Panc1 (cell line): ENCODE measurements around the gene MEGF6. TPM values are rescaled to one million over a fixed set of nuclear protein-coding genes. Genes with fewer than 3 reads are reported as not detected.

Source experiments
- ATAC-seq: fragments of 200-7000 bp; cut with Tn5 transposase; 2 replicates; pipeline ENCODE4 v1.9.1; 2020; ENCODE audit warnings: mild to moderate bottlenecking, moderate library complexity
- BruUV-seq: library from RNA; stranded (reverse); fragments of 400-500 nt; replicated peaks from 2 replicates; lab custom pipeline; 2021; lab: Mats Ljungman, UMichigan
- CTCF ChIA-PET: fragments of 300-600 bp; sonication (Branson Sonifier 250); formaldehyde crosslinking; loops from one replicate; lab custom pipeline; 2022; ENCODE audit warnings: antibody characterized with exemption; lab: Charles Lee
- POLR2A ChIA-PET: fragments of 300-600 bp; sonication (Branson Sonifier 250); formaldehyde crosslinking; loops from one replicate; lab custom pipeline; 2022; ENCODE audit warnings: antibody characterized with exemption; lab: Charles Lee
- DNase-seq: peaks from one replicate; pipeline ENCODE4 v3.0.0-alpha.2; 2010; ENCODE audit warnings: low read depth, low spot score
- H3K27ac ChIP-seq: 2 replicates; pipeline ENCODE4 v1.5.1; 2011; ENCODE audit warnings: mild to moderate bottlenecking, low read length, inconsistent platforms
- H3K27me3 ChIP-seq: fragments of 200-500 bp; sonication (Bioruptor generic); 2 replicates; pipeline ENCODE4 v1.6.0; 2014; ENCODE audit warnings: low read length, inconsistent platforms; ENCODE audit not compliant: control insufficient read depth, insufficient read depth
- H3K36me3 ChIP-seq: fragments of 200-500 bp; sonication (Bioruptor generic); 2 replicates; pipeline ENCODE4 v1.5.1; 2014; ENCODE audit warnings: inconsistent platforms, mild to moderate bottlenecking, low read length, moderate library complexity; ENCODE audit not compliant: control insufficient read depth, insufficient read depth
- H3K4me1 ChIP-seq: 2 replicates; pipeline ENCODE4 v1.5.1; 2011; ENCODE audit warnings: inconsistent platforms, mild to moderate bottlenecking, low read length, moderate library complexity; ENCODE audit not compliant: control insufficient read depth, insufficient read depth
- H3K4me3 ChIP-seq, 2 experiments: 2 replicates each; pipeline ENCODE4 v1.5.1; 2011 to 2012; ENCODE audit warnings: low read depth in 2 of 2, low read length in 2 of 2, mild to moderate bottlenecking in 2 of 2, inconsistent platforms in 1 of 2, moderate library complexity in 1 of 2
- H3K9me3 ChIP-seq: fragments of 200-500 bp; sonication (Bioruptor generic); 2 replicates; pipeline ENCODE4 v1.5.1; 2014; ENCODE audit warnings: low read depth, mild to moderate bottlenecking, inconsistent platforms, low read length, moderate library complexity; ENCODE audit not compliant: control insufficient read depth, insufficient read depth
- CTCF ChIP-seq: fragments of 450-650 bp; IDR thresholded peaks from 2 replicates; pipeline ENCODE4 v1.5.1; 2017; ENCODE audit warnings: mild to moderate bottlenecking
- POLR2AphosphoS5 ChIP-seq: IDR thresholded peaks from 2 replicates; pipeline ENCODE4 v1.6.1; 2012; ENCODE audit warnings: mild to moderate bottlenecking, low read depth, low read length, moderate library complexity
- SIN3A ChIP-seq: IDR thresholded peaks from 2 replicates; pipeline ENCODE4 v1.6.1; 2012; ENCODE audit warnings: low read depth, mild to moderate bottlenecking, low read length, moderate library complexity, borderline replicate concordance; ENCODE audit not compliant: insufficient read depth
- TCF7L2 ChIP-seq: IDR thresholded peaks from 2 replicates; pipeline ENCODE4 v1.6.1; 2011; ENCODE audit warnings: mild to moderate bottlenecking, low read depth, low read length, inconsistent platforms
- in situ Hi-C: cut with HindIII; loops from 2 replicates; pipeline ENCODE4 v1.10.0; 2016; ENCODE audit warnings: low sequenced_read_pairs, low pct_unique_long_range_greater_than_20kb
- intact Hi-C: fragments of 100-400 bp; cut with micrococcal nuclease; formaldehyde crosslinking; loops from one replicate; pipeline ENCODE4 v1.10.0; 2022; ENCODE audit not compliant: unreplicated experiment
- total RNA-seq: library from RNA; stranded (reverse); gene quantifications from one replicate; pipeline ENCODE4 v1.2.1, GENCODE V29; 2021; ENCODE audit not compliant: unreplicated experiment
- TF ChIP-seq, protein P1 (sequence below), 2 experiments: IDR thresholded peaks; 2 replicates each; pipeline ENCODE4 v1.6.1; 2011 to 2012; ENCODE audit warnings: low read depth in 2 of 2, control low read depth in 1 of 2, low read length in 1 of 2, mild to moderate bottlenecking in 1 of 2, moderate library complexity in 1 of 2; ENCODE audit not compliant: insufficient read depth in 1 of 2

Gene MEGF6
- total RNA-seq, 1 experiment from 2014 or later, result 32.6 TPM

- TF ChIP-seq, protein P1, sequence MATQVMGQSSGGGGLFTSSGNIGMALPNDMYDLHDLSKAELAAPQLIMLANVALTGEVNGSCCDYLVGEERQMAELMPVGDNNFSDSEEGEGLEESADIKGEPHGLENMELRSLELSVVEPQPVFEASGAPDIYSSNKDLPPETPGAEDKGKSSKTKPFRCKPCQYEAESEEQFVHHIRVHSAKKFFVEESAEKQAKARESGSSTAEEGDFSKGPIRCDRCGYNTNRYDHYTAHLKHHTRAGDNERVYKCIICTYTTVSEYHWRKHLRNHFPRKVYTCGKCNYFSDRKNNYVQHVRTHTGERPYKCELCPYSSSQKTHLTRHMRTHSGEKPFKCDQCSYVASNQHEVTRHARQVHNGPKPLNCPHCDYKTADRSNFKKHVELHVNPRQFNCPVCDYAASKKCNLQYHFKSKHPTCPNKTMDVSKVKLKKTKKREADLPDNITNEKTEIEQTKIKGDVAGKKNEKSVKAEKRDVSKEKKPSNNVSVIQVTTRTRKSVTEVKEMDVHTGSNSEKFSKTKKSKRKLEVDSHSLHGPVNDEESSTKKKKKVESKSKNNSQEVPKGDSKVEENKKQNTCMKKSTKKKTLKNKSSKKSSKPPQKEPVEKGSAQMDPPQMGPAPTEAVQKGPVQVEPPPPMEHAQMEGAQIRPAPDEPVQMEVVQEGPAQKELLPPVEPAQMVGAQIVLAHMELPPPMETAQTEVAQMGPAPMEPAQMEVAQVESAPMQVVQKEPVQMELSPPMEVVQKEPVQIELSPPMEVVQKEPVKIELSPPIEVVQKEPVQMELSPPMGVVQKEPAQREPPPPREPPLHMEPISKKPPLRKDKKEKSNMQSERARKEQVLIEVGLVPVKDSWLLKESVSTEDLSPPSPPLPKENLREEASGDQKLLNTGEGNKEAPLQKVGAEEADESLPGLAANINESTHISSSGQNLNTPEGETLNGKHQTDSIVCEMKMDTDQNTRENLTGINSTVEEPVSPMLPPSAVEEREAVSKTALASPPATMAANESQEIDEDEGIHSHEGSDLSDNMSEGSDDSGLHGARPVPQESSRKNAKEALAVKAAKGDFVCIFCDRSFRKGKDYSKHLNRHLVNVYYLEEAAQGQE (IDR thresholded peaks at IDR 0.05; ENCODE audit: insufficient read depth in 1 of 2, low read depth in 2 of 2, low read length in 1 of 2), result no peak
- Histone ChIP-seq H3K4me1 (peaks cover 8% of the 10 kb centered on the region), H3K36me3 (peaks cover 5% of the 10 kb centered on the region), H3K27me3 (no peaks in the 10 kb centered on the region), H3K9me3 (no peaks in the 10 kb centered on the region), H3K27ac (no peak overlapping the region), H3K4me3 (no peak overlapping the region)
- in situ Hi-C loops, result no loop called here
- ATAC-seq (no peak), DNase-seq (no peak)
- intact Hi-C loops, result loop anchor here (10.0 kb wide), 1 partner anchor 96 kb away; no protein-coding TSS in a partner anchor
- BruUV-seq, result no TSS peak
- ChIA-PET CTCF (interaction anchor here (0.8 to 1.4 kb wide), 3 partner anchors 96 to 175 kb away, joined by 3 to 7 read pairs (median 6); no protein-coding TSS in a partner anchor), POLR2A (no interaction called here)
Measured at GRCh38 chr1:3628445-3628844, 17.1 kb upstream of the MEGF6 start.

GRCh38 chr1:3627515-3628253, 16.4 kb upstream of the MEGF6 start:
- intact Hi-C loops (loop anchor here (10.0 kb wide), 1 partner anchor 97 kb away; no protein-coding TSS in a partner anchor), in situ Hi-C loops (no loop called here)
- no peak for DNase-seq
- Histone ChIP-seq H3K27ac (no peak overlapping the region), H3K36me3 (peaks cover 2% of the 10 kb centered on the region; the same call in 1 of the 2 replicates), H3K4me3 (no peak overlapping the region), H3K9me3 (no peaks in the 10 kb centered on the region), H3K4me1 (peaks cover 11% of the 10 kb centered on the region), H3K27me3 (no peaks in the 10 kb centered on the region)
- POLR2A ChIA-PET, result no interaction called here
- no peak for ATAC-seq
- TF ChIP-seq TCF7L2 (no peak), SIN3A (no peak), CTCF (no peak), POLR2AphosphoS5 (no peak)
- TF ChIP-seq, protein P1 (IDR thresholded peaks at IDR 0.05; ENCODE audit: insufficient read depth in 1 of 2, low read depth in 2 of 2, low read length in 1 of 2), result no peak
- BruUV-seq, result no TSS peak
- CTCF ChIA-PET, result interaction anchor here (0.6 to 1.4 kb wide), 4 partner anchors 20 to 175 kb away, joined by 3 to 7 read pairs (median 6); no protein-coding TSS in a partner anchor
